ENCODE data around the gene CFAP65.

- TF ChIP-seq POLR2AphosphoS5 (IDR thresholded peaks at IDR 0.05), result no peak
- TF ChIP-seq, protein P1, sequence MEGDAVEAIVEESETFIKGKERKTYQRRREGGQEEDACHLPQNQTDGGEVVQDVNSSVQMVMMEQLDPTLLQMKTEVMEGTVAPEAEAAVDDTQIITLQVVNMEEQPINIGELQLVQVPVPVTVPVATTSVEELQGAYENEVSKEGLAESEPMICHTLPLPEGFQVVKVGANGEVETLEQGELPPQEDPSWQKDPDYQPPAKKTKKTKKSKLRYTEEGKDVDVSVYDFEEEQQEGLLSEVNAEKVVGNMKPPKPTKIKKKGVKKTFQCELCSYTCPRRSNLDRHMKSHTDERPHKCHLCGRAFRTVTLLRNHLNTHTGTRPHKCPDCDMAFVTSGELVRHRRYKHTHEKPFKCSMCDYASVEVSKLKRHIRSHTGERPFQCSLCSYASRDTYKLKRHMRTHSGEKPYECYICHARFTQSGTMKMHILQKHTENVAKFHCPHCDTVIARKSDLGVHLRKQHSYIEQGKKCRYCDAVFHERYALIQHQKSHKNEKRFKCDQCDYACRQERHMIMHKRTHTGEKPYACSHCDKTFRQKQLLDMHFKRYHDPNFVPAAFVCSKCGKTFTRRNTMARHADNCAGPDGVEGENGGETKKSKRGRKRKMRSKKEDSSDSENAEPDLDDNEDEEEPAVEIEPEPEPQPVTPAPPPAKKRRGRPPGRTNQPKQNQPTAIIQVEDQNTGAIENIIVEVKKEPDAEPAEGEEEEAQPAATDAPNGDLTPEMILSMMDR (IDR thresholded peaks at IDR 0.05), result no peak
- no peak for TF ChIP-seq POLR2A (IDR thresholded peaks at IDR 0.05)
Observed at GRCh38 chr2:219071131-219071816, 30.0 kb upstream of the CFAP65 start.

All from upper lobe of left lung (tissue), 4 donors.